ENCODE data around the gene SRSF2.
"Not testable (repeated sequence)": the region's sequence is repeated elsewhere in the genome, so short reads cannot be mapped to it uniquely, and the experiment has no call there.

SRSF2 gene

DNA sequence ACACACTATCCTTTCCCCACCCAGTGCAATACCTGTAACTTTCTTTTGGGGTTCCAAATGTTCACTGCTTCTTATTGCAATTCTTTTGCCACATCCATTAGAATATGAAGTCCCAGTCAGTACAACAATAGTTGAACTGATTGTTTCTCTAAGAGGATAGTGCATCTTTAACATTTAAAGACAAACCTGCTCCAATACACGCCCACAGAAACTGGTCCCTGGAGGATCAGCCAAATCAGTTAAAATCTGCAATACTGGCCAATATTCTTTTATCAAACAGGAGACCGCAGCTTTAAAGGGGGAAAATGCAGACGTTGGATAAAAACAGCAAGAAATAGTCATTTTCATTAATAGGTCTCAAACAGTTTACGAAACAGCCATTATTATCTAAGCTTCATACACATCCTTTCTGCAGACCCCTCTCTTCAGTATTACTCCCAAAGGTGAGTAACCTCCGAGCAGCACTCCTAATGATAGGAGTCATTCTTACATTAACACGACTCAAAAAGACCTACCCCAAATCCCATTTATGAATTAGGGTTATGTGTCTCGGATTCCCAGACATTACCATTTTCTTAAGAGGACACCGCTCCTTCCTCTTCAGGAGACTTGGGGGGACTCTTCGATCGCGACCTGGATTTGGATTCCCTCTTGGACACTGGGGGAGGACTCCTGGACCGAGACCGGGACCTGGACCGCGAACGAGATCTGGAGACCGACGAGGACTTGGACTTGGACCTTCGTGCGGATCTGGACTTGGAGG is 1.4 kb downstream of the SRSF2 start:
- peak overlapping the region; percentile 87 to 99 (median 98) for H3K27ac ChIP-seq
- peaks cover 50 to 63% (median 58%) of the 10 kb centered on the region in 11 experiments; a peak in 21 of 22 replicates for H4K20me1 ChIP-seq
- peak overlapping the region; percentile 81 to 99 (median 95) for H3K4me3 ChIP-seq
- peak overlapping the region; percentile 94 to 100 (median 99) for H3K9ac ChIP-seq
- H3K36me3 ChIP-seq: peaks cover 52 to 61% (median 56%) of the 10 kb centered on the region in 11 experiments
- H3K4me1 ChIP-seq: peaks cover 50 to 66% (median 57%) of the 10 kb centered on the region in 10 experiments
- peaks cover 0 to 9% (median 0%) of the 10 kb centered on the region in 11 experiments; a peak in 3 of 22 replicates for H3K9me3 ChIP-seq (replicated peaks in 1 of 11)
- H3K27me3 ChIP-seq: no peaks in the 10 kb centered on the region
- peak overlapping the region; percentile 75 to 97 (median 91) for H3K4me2 ChIP-seq
- TF ChIP-seq Cebpa-rat (IDR thresholded peaks at IDR 0.05): no peak

DNA sequence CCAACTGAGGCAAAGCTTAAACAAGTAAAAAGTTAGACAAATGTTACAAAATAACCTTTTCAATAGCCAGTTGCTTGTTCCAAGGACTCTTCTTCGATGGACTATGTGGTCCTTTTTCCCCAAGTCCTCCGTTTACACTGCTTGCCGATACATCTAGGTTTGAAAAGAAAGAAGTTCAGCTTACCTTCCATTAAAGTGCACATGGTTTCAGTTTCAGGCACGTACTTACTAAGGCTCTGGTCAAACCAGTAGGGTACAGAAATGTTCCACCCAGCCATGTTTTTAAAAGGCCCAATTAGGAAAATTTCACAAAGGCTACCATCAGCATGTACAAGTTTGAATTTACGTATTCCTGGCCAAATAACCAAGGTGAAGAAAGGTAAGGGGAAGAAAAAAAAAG is 2.1 kb downstream of the SRSF2 start:
- H3K36me3 ChIP-seq: peaks cover 54 to 68% (median 62%) of the 10 kb centered on the region in 11 experiments
- H3K4me2 ChIP-seq: peak overlapping the region; percentile 75 to 97 (median 91)
- peak overlapping the region; percentile 94 to 100 (median 99) for H3K9ac ChIP-seq
- TF ChIP-seq Cebpa-rat (IDR thresholded peaks at IDR 0.05): no peak
- H3K4me1 ChIP-seq: peaks cover 55 to 64% (median 58%) of the 10 kb centered on the region in 10 experiments
- no peaks in the 10 kb centered on the region for H3K27me3 ChIP-seq
- peaks cover 55 to 70% (median 65%) of the 10 kb centered on the region in 11 experiments; a peak in 21 of 22 replicates for H4K20me1 ChIP-seq
- peaks cover 0 to 9% (median 0%) of the 10 kb centered on the region in 11 experiments; a peak in 3 of 22 replicates for H3K9me3 ChIP-seq (replicated peaks in 1 of 11)
- H3K27ac ChIP-seq: peak overlapping the region in 10 of 11 experiments; percentile 90 to 99 (median 98); a peak in 20 of 22 replicates
- H3K4me3 ChIP-seq: peak overlapping the region; percentile 81 to 99 (median 95)

DNA sequence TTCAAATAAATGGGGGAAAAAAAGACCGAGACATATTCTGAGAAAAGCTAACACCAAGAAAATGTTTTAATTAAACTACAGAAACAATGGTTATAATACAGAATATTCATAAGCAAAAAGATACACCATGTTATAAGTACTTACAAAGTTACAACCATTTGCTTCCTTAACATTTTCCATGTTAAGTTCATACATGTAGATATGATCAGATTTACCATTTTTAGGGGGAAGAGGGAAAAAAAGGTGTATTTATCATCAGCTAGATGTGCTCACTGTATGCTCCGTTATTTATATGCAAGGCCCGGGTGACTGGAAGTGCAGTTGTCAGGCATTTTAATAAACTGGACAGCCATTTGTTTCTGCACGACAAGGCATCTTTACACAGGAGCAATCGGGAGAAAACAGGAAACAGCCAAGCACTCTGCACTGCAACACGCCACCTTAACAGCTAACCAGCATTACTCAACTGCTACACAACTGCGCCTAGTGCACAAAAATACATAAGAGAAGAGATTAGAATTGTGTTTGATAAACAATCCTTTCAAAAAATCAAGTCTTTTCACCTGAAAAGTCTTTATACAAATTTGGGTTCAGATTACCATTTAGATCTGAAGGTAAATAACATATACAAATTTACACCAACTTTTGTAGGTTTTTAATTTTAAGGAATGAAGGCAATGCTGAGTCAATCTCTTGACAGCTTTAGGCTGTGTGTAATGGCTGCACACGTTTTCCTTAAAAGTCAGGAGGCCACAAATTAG is 2.9 kb downstream of the SRSF2 start:
- peak overlapping the region; percentile 75 to 97 (median 91) for H3K4me2 ChIP-seq
- H3K27me3 ChIP-seq: no peaks in the 10 kb centered on the region
- H3K4me3 ChIP-seq: peak overlapping the region; percentile 81 to 99 (median 95)
- peaks cover 55 to 64% (median 58%) of the 10 kb centered on the region in 10 experiments for H3K4me1 ChIP-seq
- H3K36me3 ChIP-seq: peaks cover 54 to 76% (median 69%) of the 10 kb centered on the region in 11 experiments
- H3K9ac ChIP-seq: peak overlapping the region; percentile 94 to 100 (median 99); a peak in 21 of 22 replicates
- no peak for TF ChIP-seq Cebpa-rat (IDR thresholded peaks at IDR 0.05)
- H3K27ac ChIP-seq: peak overlapping the region in 10 of 11 experiments; percentile 90 to 99 (median 98); a peak in 20 of 22 replicates
- H3K9me3 ChIP-seq (replicated peaks in 1 of 11): peaks cover 0 to 9% (median 0%) of the 10 kb centered on the region in 11 experiments; a peak in 3 of 22 replicates
- peaks cover 59 to 78% (median 72%) of the 10 kb centered on the region in 11 experiments; a peak in 21 of 22 replicates for H4K20me1 ChIP-seq

DNA sequence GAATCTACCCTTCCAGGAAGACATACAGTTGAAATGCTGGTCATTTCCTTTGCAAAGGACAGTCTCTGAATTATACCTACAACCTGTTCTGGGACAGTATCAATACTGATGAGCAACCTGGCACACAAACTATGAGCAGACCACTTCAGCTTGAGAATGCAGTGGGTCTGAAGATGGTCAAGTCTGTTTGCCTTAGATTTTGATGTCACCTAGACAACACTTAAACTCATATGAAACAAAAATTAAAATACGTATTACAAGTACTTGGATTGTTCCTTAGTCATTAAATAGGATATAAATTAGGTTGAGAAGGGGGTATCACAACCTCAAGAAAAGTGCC is 3.5 kb downstream of the SRSF2 start:
- H3K9me3 ChIP-seq (replicated peaks in 1 of 11): peaks cover 0 to 9% (median 0%) of the 10 kb centered on the region in 11 experiments; a peak in 3 of 22 replicates
- H3K36me3 ChIP-seq: peaks cover 54 to 77% (median 69%) of the 10 kb centered on the region in 11 experiments
- no peak for TF ChIP-seq Cebpa-rat (IDR thresholded peaks at IDR 0.05)
- H4K20me1 ChIP-seq: peaks cover 61 to 85% (median 78%) of the 10 kb centered on the region in 11 experiments; a peak in 21 of 22 replicates
- peaks cover 55 to 64% (median 58%) of the 10 kb centered on the region in 10 experiments for H3K4me1 ChIP-seq
- H3K27me3 ChIP-seq: no peaks in the 10 kb centered on the region
- H3K4me2 ChIP-seq: peak overlapping the region; percentile 75 to 97 (median 91)
- peak overlapping the region; percentile 81 to 99 (median 95) for H3K4me3 ChIP-seq
- peak overlapping the region in 10 of 11 experiments; percentile 95 to 100 (median 99); a peak in 17 of 22 replicates for H3K9ac ChIP-seq
- H3K27ac ChIP-seq: peak overlapping the region in 7 of 11 experiments; percentile 96 to 99 (median 98); a peak in 5 of 22 replicates

DNA sequence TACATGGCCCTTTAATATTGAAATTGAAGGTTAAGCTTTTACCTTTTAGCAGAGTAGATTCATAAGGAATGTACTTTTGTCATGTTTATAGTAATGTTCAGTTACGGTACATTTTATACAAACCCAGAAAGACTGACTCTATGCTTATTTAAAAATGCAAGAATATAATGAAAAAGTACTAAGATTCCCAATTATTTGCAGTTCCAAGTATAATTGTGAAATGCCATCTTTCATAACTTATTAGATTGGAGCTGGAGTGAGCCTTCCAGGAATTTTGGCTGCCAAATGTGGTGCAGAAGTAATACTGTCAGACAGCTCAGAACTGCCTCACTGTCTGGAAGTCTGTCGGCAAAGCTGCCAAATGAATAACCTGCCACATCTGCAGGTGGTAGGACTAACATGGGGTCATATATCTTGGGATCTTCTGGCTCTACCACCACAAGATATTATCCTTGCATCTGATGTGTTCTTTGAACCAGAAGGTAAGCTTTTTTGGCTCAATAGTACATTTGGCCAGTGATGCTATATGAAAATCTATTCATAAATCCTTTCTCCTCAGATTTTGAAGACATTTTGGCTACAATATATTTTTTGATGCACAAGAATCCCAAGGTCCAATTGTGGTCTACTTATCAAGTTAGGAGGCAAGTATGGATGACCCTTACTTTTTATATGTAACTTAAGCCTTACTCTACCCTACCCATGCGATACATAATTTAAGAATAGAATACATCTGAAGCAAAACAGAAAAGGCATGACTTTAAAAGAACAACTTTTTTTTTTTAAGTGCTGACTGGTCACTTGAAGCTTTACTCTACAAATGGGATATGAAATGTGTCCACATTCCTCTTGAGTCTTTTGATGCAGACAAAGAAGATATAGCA is 4.2 kb downstream of the SRSF2 start:
- Histone ChIP-seq H3K4me1 (peaks cover 60 to 68% (median 62%) of the 10 kb centered on the region in 10 experiments), H3K9me3 (replicated peaks in 1 of 11) (peaks cover 0 to 9% (median 0%) of the 10 kb centered on the region in 11 experiments; a peak in 3 of 22 replicates), H3K4me2 (peak overlapping the region; percentile 75 to 97 (median 91)), H3K36me3 (peaks cover 54 to 77% (median 69%) of the 10 kb centered on the region in 11 experiments), H3K4me3 (peak overlapping the region in 9 of 10 experiments; percentile 90 to 99 (median 95); a peak in 18 of 20 replicates), H3K27me3 (no peaks in the 10 kb centered on the region), H4K20me1 (peaks cover 64 to 91% (median 84%) of the 10 kb centered on the region in 11 experiments; a peak in 21 of 22 replicates), H3K9ac (peak overlapping the region; percentile 35 to 100 (median 99); a peak in 17 of 22 replicates), H3K27ac (peak overlapping the region in 5 of 11 experiments; percentile 27 to 98 (median 96); a peak in 4 of 22 replicates)
- no peak for TF ChIP-seq Cebpa-rat (IDR thresholded peaks at IDR 0.05)

DNA sequence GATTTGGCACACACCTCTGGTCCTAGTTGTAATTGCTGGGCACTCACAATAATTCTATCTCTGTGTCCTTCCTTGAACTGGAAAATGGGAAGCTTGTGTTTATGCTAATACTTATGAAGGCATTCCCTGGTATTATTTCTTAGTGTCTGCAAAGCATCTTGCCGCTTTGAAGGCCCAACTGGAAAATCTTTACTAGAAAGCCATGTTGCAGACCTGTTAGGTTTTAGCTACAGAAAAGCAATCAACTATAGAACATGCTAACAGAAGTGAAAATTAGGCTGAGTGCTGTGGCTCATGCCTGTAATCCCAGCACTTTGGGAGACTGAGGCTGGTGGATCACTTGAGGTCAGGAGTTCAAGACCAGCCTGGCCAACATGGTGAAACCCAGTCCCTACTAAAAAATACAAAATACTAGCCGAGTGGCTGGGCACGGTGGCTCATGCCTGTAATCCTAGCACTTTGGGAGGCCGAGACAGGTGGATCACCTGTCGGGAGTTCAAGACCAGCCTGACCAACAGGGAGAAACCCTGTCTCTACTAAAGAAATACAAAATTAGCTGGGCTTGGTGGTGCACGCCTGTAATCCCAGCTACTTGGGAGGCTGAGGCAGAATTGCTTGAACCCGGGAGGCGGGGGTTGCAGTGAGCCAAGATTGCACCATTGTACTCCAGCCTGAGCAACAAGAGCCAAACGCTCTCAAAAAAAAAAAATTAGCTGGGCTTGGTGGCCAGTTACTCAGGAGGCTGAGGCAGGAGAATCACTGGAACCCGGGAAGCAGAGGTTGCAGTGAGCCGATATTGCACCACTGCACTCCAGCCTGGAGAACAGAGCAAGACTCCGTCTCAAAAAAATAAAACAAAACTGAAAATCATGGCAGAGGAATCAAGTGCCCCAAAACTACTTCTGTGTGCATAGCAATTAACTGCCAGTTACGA is 5.1 kb downstream of the SRSF2 start:
- peak overlapping the region in 9 of 11 experiments; percentile 4 to 97 (median 24); a peak in 9 of 22 replicates for H3K9ac ChIP-seq
- H3K27ac ChIP-seq: peak overlapping the region in 3 of 11 experiments; percentile 9 to 27 (median 23); a peak in 1 of 22 replicates
- peaks cover 70 to 99% (median 88%) of the 10 kb centered on the region in 11 experiments; a peak in 21 of 22 replicates for H4K20me1 ChIP-seq
- H3K36me3 ChIP-seq: peaks cover 54 to 77% (median 69%) of the 10 kb centered on the region in 11 experiments
- not testable (repeated sequence) for H3K27me3 ChIP-seq; H3K9me3 ChIP-seq (replicated peaks in 1 of 11)
- H3K4me2 ChIP-seq: peak overlapping the region; percentile 75 to 97 (median 91)
- H3K4me3 ChIP-seq: peak overlapping the region in 7 of 10 experiments; percentile 2 to 97 (median 95); a peak in 6 of 20 replicates
- H3K4me1 ChIP-seq: peaks cover 63 to 69% (median 67%) of the 10 kb centered on the region in 10 experiments

Data from BLaER1 treated with 17β-estradiol and CSF1 and Interleukin-3, amounts not matched to agents 10 nM and 100 nM (cell line).